ENCODE data around the gene PNMA8A.
"Not testable (repeated sequence)": the region's sequence is repeated elsewhere in the genome, so short reads cannot be mapped to it uniquely, and the experiment has no call there.

Gene PNMA8A

DNA sequence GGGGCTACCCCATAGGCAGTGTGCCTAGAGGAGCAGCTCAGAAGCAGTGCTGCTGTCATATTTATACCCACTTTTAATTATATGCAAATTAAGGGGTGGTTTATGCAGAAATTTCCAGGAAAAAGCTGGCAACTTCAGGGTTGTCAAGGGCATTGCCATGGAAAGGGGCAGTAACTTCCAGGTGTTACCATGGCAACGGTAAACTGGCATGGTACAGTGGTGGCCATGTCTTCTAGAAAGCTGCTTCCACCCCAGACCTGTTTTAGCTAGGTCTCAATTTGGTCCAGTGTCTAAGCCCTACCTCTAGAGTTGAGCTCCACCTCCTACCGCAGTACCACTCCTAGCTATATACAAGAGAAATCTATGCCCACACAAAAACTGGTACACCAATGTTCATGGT, 11.3 kb downstream of the PNMA8A start:
- Mint-ChIP-seq H3K27ac (no peak overlapping the region), H3K4me1 (no peaks in the 10 kb centered on the region)
- ATAC-seq, result no peak

DNA sequence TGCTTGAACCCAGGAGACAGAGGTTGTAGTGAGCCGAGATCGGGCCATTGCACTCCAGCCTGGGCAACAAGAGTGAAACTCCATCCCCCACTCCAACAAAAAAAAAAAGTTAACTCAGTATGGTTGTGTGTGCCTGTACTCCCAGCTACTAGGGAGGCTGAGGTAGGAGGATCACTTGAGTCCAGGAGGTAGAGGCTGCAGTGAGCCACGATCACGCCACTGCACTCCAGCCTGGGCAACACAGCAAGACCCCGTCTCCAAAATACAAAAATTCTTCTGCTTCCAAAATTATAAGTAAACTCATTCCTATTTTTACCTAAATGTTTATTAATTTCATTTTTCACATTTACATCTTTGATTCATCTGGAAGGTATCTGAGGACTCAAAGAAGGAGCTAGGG, 14.4 kb downstream of the PNMA8A start:
- ATAC-seq (no peak), DNase-seq (ENCODE audit: low spot score in 2 of 2) (no peak)
- no peak overlapping the region for H3K4me3 Mint-ChIP-seq
- H3K4me1 Mint-ChIP-seq, result no peaks in the 10 kb centered on the region
- no peak overlapping the region for H3K27ac Mint-ChIP-seq
- no peaks in the 10 kb centered on the region for H3K9me3 Mint-ChIP-seq
- no peaks in the 10 kb centered on the region for H3K36me3 Mint-ChIP-seq

More for the DNA sequence above, 11.3 kb downstream of the PNMA8A start:
- no peak overlapping the region for H3K4me3 Mint-ChIP-seq
- no peaks in the 10 kb centered on the region for H3K36me3 Mint-ChIP-seq
- no peak for DNase-seq (ENCODE audit: low spot score in 2 of 2)
- no peaks in the 10 kb centered on the region for H3K9me3 Mint-ChIP-seq

DNA sequence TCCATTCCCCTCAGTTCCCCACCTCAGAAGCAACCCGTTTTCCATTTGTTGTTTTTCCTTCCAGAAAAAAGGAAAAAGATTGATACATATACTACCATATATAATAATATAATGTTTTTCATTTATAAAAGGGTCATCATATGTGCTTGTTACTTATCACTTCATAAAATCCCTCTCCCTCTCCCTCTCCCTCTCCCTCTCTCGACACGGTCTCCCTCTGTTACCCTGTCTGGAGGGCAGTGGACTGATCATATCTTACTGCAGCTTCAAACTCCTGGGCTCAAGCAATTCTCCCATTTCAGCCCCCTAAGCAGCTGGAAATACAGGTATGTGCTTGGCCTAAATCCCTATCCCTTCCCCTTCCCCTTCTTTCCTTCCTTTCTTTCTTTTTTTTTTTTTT, 17.1 kb downstream of the PNMA8A start:
- ATAC-seq, result no peak
- peaks cover 3% of the 10 kb centered on the region for H3K9me3 Mint-ChIP-seq
- no peak overlapping the region for H3K4me3 Mint-ChIP-seq
- no peak for DNase-seq (ENCODE audit: low spot score in 2 of 2)
- H3K36me3 Mint-ChIP-seq, result no peaks in the 10 kb centered on the region
- H3K4me1 Mint-ChIP-seq, result no peaks in the 10 kb centered on the region
- no peak overlapping the region for H3K27ac Mint-ChIP-seq

DNA sequence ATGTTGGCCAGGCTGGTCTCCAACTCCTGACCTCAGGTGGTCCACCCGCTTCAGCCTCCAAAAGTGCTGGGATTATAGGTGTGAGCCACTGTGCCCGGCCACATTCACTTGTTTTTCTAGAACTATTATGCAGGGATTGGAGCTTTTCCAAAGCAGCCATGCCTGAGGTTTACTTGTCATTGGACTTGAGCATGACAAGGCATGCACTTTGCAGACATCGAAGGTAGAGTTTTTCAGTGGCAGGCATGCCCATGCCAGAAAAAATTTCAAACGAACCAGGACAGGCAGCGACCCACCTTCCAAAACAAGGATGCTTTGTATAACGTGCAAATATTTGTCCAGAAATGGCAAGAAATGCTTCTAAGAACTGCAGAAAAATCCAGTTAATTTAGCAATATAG, 17.7 kb downstream of the PNMA8A start:
- H3K4me1 Mint-ChIP-seq, result no peaks in the 10 kb centered on the region
- H3K36me3 Mint-ChIP-seq, result no peaks in the 10 kb centered on the region
- H3K9me3 Mint-ChIP-seq, result peaks cover 3% of the 10 kb centered on the region
- no peak overlapping the region for H3K27ac Mint-ChIP-seq
- no peak for DNase-seq (ENCODE audit: low spot score in 2 of 2)
- no peak for ATAC-seq
- no peak overlapping the region for H3K4me3 Mint-ChIP-seq

DNA sequence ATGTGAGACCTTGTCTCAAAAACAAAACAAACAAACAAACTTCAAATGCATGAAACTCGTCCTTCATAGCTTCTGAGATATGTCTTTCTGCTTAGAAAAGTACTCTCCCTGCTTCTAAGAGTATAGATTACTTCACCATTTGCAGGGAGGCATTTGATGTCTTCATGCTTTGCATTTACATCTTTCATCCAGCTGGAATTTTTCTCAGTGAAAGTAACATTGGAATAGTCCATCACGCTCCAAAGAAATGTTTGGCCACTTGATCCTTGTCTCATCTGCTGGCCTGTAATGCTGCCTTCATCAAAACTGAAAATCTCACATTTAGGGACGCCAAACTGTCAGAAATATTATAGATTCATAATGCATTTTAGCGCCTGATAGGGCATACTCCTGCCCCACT, 19.2 kb downstream of the PNMA8A start:
- DNase-seq (ENCODE audit: low spot score in 2 of 2) (no peak), ATAC-seq (no peak)
- Mint-ChIP-seq H3K4me1 (no peaks in the 10 kb centered on the region), H3K9me3 (peaks cover 3% of the 10 kb centered on the region), H3K4me3 (no peak overlapping the region), H3K36me3 (no peaks in the 10 kb centered on the region), H3K27ac (no peak overlapping the region)

DNA sequence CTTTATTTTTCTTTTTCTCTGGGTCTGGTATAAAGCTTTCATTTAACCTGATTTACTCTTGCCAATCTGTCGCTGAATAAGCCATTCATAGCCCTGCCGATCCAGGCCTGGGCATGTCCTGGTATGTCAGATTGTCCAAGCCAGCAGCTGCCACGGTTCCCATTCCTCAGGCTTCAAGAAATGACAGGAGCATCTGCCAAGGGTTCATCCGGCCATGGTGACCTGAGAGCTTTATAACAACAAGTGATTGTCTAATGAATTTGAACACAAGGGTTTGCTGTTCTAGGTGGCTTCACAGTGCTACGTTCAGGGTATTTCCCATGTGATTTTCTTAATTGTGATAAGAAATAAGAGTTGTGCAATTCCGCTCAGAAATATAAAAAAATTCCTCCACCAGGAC, 20.0 kb downstream of the PNMA8A start:
- DNase-seq (ENCODE audit: low spot score in 2 of 2) (no peak), ATAC-seq (no peak)
- H3K36me3 Mint-ChIP-seq, result no peaks in the 10 kb centered on the region
- H3K9me3 Mint-ChIP-seq, result peaks cover 3% of the 10 kb centered on the region
- H3K27ac Mint-ChIP-seq, result no peak overlapping the region
- H3K4me1 Mint-ChIP-seq, result no peaks in the 10 kb centered on the region
- no peak overlapping the region for H3K4me3 Mint-ChIP-seq

DNA sequence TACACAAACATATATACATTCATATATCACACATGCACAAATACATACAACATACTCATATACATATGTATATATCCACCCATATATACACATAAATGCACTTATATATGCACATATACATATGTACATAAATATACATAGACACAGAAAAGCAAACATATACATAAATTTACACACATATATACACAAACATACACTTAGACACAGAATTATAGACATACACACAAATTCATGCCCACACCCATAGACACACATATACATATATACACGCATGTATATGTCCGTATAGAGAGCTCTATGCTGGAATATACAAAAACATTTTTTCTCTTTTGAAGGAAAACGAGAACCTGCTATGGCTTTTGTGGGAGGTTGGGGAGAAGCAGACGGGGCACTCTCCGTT, 20.6 kb downstream of the PNMA8A start:
- no peak for ATAC-seq
- peaks cover 3% of the 10 kb centered on the region for H3K9me3 Mint-ChIP-seq
- no peak overlapping the region for H3K4me3 Mint-ChIP-seq

DNA sequence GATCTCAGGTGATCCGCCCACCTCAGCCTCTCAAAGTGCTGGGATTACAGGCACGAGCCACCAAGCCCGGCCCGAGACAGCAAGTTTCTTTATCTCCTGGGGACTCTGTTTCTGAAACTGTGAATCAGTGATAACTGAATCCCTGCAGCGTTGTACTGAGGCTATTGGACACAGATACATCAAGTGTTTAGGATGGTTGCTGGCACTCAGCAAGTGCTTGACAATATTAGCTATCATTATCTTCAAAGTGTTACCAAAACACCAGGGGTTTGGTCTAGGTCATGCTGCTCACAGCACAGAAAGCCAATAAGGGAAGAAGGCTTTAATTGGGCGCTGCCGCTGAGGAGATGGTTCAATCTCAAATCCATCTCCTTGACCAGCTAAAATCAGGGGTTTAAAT, 22.1 kb downstream of the PNMA8A start:
- Mint-ChIP-seq H3K27ac (no peak overlapping the region), H3K4me1 (no peaks in the 10 kb centered on the region), H3K4me3 (no peak overlapping the region), H3K9me3 (peaks cover 3% of the 10 kb centered on the region), H3K36me3 (no peaks in the 10 kb centered on the region)
- DNase-seq (ENCODE audit: low spot score in 2 of 2) (no peak), ATAC-seq (no peak)

More for the DNA sequence above, 20.6 kb downstream of the PNMA8A start:
- no peaks in the 10 kb centered on the region for H3K36me3 Mint-ChIP-seq
- no peaks in the 10 kb centered on the region for H3K4me1 Mint-ChIP-seq
- H3K27ac Mint-ChIP-seq, result no peak overlapping the region
- no peak for DNase-seq (ENCODE audit: low spot score in 2 of 2)

DNA sequence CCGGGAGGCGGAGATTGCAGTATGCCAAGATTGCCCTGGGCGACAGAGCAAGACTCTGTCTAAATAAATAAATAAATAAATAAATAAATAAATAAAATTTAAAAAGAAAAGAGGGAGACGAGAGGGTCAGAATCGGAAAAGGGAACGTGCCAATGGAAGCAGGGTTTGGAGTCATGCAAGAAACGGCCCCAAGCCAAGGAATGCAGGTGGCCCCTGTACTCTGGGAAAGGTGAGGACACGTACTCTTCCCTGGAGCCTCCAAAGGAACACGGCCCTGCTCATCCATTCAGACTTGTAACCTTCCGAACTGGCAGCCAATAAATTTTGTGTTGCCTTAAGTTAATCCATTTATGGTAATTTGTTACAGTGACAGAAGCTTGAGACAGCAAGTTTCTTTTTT, 22.8 kb downstream of the PNMA8A start:
- no peak for ATAC-seq
- no peak for DNase-seq (ENCODE audit: low spot score in 2 of 2)
- peaks cover 3% of the 10 kb centered on the region for H3K9me3 Mint-ChIP-seq
- no peaks in the 10 kb centered on the region for H3K4me1 Mint-ChIP-seq
- no peak overlapping the region for H3K4me3 Mint-ChIP-seq
- H3K27ac Mint-ChIP-seq, result no peak overlapping the region
- H3K36me3 Mint-ChIP-seq, result no peaks in the 10 kb centered on the region

DNA sequence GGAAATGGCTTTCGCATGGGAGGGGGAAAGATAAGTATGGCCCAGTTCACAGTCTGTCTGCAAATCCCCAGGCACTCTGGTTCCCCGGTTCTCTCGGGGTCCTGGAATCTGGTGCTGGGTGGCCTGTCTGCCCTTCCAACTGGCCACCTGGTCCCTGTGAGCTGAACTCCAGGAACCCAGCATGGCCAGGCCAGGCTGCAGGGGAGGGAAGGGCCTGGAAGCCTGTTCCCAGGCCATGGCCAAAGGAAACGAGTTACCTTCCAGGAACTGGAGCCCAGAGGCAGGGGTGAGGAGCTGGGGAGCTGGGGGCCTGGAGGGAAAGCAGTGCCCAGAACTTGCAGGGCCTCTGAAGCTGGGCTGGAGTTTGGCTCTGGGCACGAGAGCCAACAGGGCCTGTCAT, 23.5 kb downstream of the PNMA8A start:
- Mint-ChIP-seq H3K9me3 (peaks cover 3% of the 10 kb centered on the region), H3K27ac (no peak overlapping the region), H3K36me3 (no peaks in the 10 kb centered on the region), H3K4me3 (no peak overlapping the region), H3K4me1 (peaks cover 5% of the 10 kb centered on the region)
- no peak for ATAC-seq
- DNase-seq (ENCODE audit: low spot score in 2 of 2), result no peak

DNA sequence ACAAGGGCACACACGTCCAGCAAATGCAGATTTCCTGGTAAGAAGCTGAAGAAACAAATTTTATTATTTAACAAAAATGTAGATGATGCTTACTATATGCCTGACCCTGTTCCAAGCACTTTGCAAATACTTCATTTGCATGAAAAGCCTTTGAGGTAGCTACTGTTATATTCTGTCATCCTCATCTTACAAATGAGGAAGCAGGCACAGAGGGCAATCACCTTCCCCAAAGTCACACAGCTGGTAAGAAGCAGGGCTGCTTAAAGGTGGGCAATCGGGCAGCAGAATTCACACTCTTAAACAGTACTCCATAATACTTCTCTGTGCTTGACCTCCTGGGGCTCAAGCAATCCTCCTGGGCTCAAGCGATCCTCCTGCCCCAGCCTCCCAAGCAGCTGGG, 24.4 kb downstream of the PNMA8A start:
- ATAC-seq (no peak), DNase-seq (ENCODE audit: low spot score in 2 of 2) (no peak)
- H3K36me3 Mint-ChIP-seq, result no peaks in the 10 kb centered on the region
- peaks cover 5% of the 10 kb centered on the region for H3K4me1 Mint-ChIP-seq
- no peak overlapping the region for H3K27ac Mint-ChIP-seq
- no peak overlapping the region for H3K4me3 Mint-ChIP-seq
- peaks cover 3% of the 10 kb centered on the region for H3K9me3 Mint-ChIP-seq

DNA sequence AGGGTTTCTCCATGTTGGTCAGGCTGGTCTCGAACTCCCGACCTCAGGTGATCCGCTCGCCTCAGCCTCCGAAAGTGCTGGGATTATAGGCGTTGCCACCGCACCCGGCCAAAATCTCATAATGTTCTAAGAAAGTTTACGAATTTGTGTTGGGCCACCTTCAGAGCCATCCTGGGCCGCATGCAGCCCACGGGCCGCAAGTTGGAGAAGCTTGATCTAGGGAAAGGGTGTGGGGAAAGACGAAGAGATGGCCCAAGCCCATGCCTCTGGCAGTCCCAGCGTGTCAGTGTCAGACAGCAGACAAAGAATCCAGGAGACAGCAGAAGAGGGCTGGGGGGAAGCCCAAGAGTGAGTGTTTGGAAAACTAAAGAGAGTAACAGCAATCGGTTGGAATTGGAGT, 25.3 kb downstream of the PNMA8A start:
- H3K9me3 Mint-ChIP-seq, result peaks cover 3% of the 10 kb centered on the region
- peaks cover 5% of the 10 kb centered on the region for H3K4me1 Mint-ChIP-seq
- H3K36me3 Mint-ChIP-seq, result no peaks in the 10 kb centered on the region
- H3K4me3 Mint-ChIP-seq, result no peak overlapping the region
- no peak for ATAC-seq
- no peak for DNase-seq (ENCODE audit: low spot score in 2 of 2)
- no peak overlapping the region for H3K27ac Mint-ChIP-seq

DNA sequence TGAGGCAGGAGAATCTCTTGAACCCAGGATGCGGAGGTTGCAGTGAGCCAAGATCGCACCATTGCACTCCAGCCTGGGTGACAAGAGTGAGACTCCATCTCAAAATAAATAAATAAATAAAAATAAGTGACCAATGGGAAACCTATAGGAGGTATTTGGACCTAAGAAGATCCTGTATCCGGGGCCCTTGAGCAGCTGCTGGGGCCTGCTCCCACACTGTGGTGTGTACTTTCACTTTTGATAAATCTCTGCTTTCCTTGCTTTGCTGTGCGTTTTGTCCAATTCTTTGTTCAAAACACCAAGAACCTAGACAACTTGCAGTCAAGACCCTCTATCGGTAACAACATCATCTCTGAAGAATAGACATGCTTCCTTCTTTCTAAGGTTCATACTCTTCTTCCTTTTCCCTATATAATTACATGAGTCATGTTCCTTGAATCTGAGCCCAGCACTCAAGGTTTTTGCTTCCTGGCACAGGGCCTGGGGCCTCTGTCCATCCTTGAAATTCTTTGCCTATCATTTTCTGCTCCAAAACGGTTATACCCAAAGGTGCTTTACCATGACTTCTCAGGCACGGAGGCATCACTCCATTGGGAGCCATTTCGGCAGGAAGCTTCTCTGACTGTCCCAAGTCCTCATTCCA, 28.4 kb downstream of the PNMA8A start:
- DNase-seq (ENCODE audit: low spot score in 2 of 2), result no peak
- Mint-ChIP-seq H3K4me1 (peaks cover 5% of the 10 kb centered on the region), H3K9me3 (no peaks in the 10 kb centered on the region), H3K4me3 (no peak overlapping the region), H3K36me3 (no peaks in the 10 kb centered on the region), H3K27ac (no peak overlapping the region)
- no peak for ATAC-seq

DNA sequence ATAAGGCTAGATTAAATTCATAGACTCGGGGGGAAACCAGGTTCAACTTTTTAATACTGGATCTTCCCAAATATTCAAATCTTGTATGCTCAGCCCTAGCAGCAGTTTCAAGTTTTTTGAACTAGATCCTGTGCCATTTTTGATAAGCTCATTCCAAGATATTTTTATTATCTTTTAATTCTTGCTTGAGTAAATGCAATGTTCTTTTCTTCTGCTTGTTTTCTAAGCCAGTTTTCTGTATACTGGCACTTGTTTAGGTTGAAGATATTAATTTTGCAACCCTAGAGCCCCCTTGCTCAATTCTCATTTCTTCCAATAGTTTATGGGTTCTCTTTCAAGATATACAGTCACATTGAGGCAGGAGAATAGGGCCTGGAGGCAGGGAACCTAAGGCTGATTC, 29.5 kb downstream of the PNMA8A start:
- H3K4me3 Mint-ChIP-seq, result no peak overlapping the region
- ATAC-seq, result no peak
- H3K4me1 Mint-ChIP-seq, result peaks cover 5% of the 10 kb centered on the region
- no peaks in the 10 kb centered on the region for H3K36me3 Mint-ChIP-seq
- no peaks in the 10 kb centered on the region for H3K9me3 Mint-ChIP-seq
- H3K27ac Mint-ChIP-seq, result no peak overlapping the region
- DNase-seq (ENCODE audit: low spot score in 2 of 2), result no peak

DNA sequence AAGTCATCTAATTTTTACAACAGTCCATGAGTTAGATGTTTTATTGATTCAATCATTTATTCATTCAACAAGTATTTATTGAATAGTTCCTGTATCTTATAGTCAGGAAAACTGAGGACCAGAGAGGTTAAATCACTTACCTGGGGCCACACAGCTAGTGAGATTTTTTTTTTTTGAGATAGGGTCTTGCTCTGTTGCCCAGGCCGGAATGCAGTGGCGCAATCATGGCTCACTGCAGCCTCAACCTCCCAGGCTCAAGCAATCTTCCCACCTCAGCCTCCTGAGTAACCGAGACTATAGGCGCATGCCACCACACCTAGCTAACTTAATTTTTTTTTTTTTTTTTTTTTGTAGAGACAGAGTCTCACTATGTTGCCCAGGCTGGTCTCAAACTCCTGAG, 35.7 kb downstream of the PNMA8A start:
- not testable (repeated sequence) for DNase-seq (ENCODE audit: low spot score in 2 of 2); H3K36me3 Mint-ChIP-seq; ATAC-seq; H3K27ac Mint-ChIP-seq; H3K4me3 Mint-ChIP-seq; H3K4me1 Mint-ChIP-seq; H3K9me3 Mint-ChIP-seq

DNA sequence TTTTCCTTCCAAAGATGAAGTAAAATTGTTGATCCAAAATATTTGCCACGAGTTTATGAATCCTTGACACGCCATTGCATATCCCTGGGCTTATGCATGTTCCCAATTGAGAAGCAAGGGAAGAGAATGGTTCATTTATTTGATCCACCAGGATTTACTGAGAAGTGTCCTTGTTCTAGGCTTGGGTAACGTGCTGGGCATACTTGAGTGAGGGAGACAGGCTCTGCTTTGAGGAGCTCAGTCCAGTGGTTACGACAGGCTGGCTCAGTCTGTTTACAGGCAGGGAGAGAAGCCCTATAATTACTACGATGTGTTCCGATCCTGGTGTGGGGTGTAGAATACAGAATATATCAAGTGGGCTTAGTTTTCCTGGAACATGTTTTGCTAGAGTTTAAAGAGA, 36.4 kb downstream of the PNMA8A start:
- Mint-ChIP-seq H3K36me3 (no peaks in the 10 kb centered on the region), H3K9me3 (no peaks in the 10 kb centered on the region), H3K27ac (no peak overlapping the region), H3K4me1 (no peaks in the 10 kb centered on the region), H3K4me3 (no peak overlapping the region)
- no peak for ATAC-seq
- DNase-seq (ENCODE audit: low spot score in 2 of 2), result no peak

DNA sequence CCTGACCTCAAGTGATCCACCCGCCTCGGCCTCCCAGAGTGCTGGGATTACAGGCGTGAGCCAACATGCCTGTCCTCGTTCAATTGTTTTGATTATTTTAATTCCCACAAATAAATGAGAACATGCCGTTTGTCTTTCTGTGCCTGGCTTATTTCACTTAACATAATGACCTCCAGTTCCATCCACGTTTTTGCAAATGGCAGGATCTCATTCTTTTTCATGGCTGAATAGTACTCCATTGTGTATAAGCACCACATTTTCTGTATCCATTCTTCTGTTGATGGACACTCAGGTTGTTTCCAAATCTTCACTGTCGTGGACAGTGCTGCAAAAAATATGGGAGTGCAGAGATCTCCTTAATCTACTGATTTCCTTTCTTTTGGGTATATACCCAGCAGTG, 37.9 kb downstream of the PNMA8A start:
- H3K4me1 Mint-ChIP-seq; DNase-seq (ENCODE audit: low spot score in 2 of 2); H3K36me3 Mint-ChIP-seq; ATAC-seq; H3K9me3 Mint-ChIP-seq; H3K4me3 Mint-ChIP-seq; H3K27ac Mint-ChIP-seq: not testable (repeated sequence)
